AG09319 (cell line): ENCODE measurements around the gene ERC2.

Experiments used
- DNase-seq: peaks from one replicate; pipeline ENCODE4 v3.0.0-alpha.2; 2010; ENCODE audit warnings: low read depth; ENCODE audit errors: extremely low read depth
- CTCF ChIP-seq: IDR thresholded peaks from 2 replicates; pipeline ENCODE4 v1.5.1; 2011; ENCODE audit warnings: low read depth, mild to moderate bottlenecking, inconsistent platforms, low read length, moderate library complexity

Gene ERC2

GRCh38 chr3:55731741-55732140 is 736.5 kb downstream of the ERC2 start:
- DNase-seq = no peak
- no peak for TF ChIP-seq CTCF

GRCh38 chr3:55729546-55729945 is 738.7 kb downstream of the ERC2 start:
- no peak for DNase-seq
- no peak for TF ChIP-seq CTCF

DNA sequence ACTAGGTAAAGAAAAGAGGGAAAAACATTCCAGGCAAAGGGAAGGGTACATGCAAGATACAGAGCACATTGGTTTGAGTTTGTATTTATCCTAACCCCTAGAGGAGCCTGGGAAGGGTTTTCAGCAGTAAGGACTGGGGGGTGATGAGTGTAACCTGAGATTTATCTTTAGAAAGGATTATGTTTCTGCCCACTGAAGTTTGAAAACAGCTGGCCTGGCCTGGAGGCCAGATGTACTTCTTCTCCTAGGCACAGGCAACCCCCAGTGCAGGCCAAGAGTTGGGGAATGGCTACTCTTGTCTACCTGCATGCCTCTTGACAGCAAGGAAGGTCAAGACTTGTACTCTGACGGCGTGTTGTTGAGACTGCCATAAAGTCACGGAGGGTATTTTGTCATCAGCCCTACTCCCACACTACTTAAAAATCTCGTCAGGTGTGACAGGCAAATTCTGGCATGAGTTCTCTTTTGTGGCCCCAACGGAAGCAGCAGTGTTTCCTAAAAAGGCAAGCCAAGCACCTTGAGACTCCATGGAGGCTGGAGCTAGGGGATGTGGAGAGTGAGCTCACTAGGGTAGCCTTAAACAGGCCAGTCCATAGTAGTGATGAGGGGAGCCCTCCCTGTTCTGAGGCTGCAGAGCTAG is 739.7 kb downstream of the ERC2 start:
- no peak for TF ChIP-seq CTCF

GRCh38 chr3:55726501-55726775 is 741.8 kb downstream of the ERC2 start:
- no peak for DNase-seq
- TF ChIP-seq CTCF = no peak

More for the DNA sequence above, 739.7 kb downstream of the ERC2 start:
- no peak for DNase-seq

DNA sequence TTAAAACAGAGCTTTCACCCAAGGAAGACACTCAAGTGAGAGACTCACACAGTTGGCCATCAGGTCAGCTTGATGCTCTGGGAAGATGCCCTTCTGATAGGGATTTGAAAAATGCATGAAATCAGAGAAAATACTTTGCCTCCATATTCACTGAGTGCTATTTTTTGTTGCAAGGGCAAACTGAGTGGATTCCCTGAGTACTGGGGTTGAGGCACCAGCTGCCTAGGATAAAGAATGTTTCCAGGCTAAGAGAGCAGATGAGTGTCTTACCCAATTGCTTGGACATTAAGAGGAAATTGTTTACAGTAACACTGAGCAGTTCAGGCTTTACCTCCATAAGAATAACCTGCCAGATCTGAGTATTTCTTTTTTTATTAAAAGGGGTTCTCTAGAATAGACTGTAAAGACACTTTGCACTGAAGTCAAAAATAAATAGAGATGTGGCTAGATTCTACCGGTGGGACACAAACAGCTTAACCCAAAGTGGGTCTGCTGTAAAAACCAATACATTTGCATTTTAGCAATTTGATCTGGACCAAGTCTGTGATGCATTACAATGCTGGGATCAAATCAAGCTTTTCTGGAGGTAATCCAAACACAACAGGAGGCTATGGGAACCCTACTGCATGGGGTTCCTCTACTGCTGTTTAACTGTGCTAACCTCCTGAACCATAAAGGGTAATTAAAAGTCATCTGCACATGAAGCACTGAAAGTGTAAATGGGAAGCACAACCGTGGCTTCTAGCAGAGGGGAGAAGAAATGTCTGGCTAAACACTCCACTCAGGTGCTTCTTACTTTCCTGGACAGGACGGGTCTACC is 742.4 kb downstream of the ERC2 start:
- TF ChIP-seq CTCF = no peak
- no peak for DNase-seq

- no peak for DNase-seq
- TF ChIP-seq CTCF = no peak
Observed at GRCh38 chr3:55724821-55725220, 743.4 kb downstream of the ERC2 start.

DNA sequence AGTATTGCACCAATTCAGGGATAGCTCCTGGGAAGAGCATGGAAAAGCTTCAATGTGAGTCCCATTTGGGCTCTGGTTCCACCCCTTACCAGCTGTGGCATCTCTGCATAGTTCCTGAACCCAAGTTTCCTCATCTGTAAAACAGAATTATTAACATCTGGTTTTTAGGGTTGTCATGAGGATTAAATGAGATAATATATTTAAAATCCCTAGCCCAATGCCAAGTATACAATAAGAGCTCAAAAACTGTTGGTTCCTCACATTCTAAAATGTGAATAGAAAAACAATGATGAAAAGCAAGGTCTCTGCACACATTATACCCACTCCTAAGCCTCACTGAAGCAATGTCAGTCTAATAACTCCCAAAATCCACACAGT is 743.9 kb downstream of the ERC2 start:
- DNase-seq = no peak
- no peak for TF ChIP-seq CTCF
